Body of pancreas (tissue), 4 donors: ENCODE measurements around the gene SNAPIN. TPM values are rescaled to one million over a fixed set of nuclear protein-coding genes. Genes with fewer than 3 reads are reported as not detected.

Experiments used
- ATAC-seq: fragments of 150-250 bp; one replicate; pipeline ENCODE4 v1.9.1; 2016
- DNase-seq, 4 donors: peaks; one replicate each; pipeline ENCODE4 v3.0.0-alpha.2; 2019
- H3K27ac ChIP-seq, 4 donors: fragments of 200-600 bp; sonication (generic); 1 replicate in 3 of 4; 2 replicates in 1 of 4; pipeline versions ENCODE4 v1.5.1 to v1.6.1; 2016 to 2019; ENCODE audit warnings: mild to moderate bottlenecking in 1 of 4, mixed read lengths in 1 of 4, moderate library complexity in 1 of 4
- H3K27me3 ChIP-seq, 2 donors: fragments of 200-600 bp; sonication (generic); one replicate each; pipeline ENCODE4 v1.6.0; 2016; ENCODE audit warnings: mild to moderate bottlenecking in 1 of 2
- H3K36me3 ChIP-seq, 2 donors: fragments of 200-600 bp; sonication (generic); replicated peaks in 1 of 2; 2 replicates each; pipeline ENCODE4 v1.5.1; 2016; ENCODE audit warnings: low read depth in 2 of 2; ENCODE audit not compliant: insufficient read depth in 1 of 2
- H3K4me1 ChIP-seq: fragments of 200-600 bp; sonication (generic); one replicate; pipeline ENCODE4 v1.6.0; 2016
- H3K4me3 ChIP-seq, 2 donors: fragments of 200-600 bp; sonication (generic); 1 replicate in 1 of 2; 2 replicates in 1 of 2; pipeline ENCODE4 v1.5.1; 2016 to 2019
- H3K9me3 ChIP-seq, 3 donors: fragments of 200-600 bp; sonication (generic); 1 replicate in 2 of 3; 2 replicates in 1 of 3; pipeline ENCODE4 v1.5.1; 2016
- POLR2A ChIP-seq, 3 donors: fragments of 450-650 bp; IDR thresholded peaks; one replicate each; pipeline ENCODE4 v1.6.1; 2016; ENCODE audit warnings: antibody characterized with exemption in 3 of 3, mild to moderate bottlenecking in 2 of 3
- WGBS, 2 donors: methylation state at CpG; one replicate each; pipeline ENCODE4 v1.1.5; 2017; 5-methylcytosine and 5-hydroxymethylcytosine counted together
- intact Hi-C: fragments of 100-400 bp; cut with DNase I; formaldehyde crosslinking; loops from one replicate; pipeline ENCODE4 v1.15.1; 2023
- total RNA-seq, 2 donors: library from RNA; depleted of rRNA; stranded (reverse); fragments of >200 nt; gene quantifications; one replicate each; pipeline ENCODE4 v1.1.0, GENCODE V29; 2016
- TF ChIP-seq, protein P1 (sequence below), 7 experiments: fragments of 450-650 bp in 4 of 7; fragments of 200-600 bp in 3 of 7; sonication (generic) in 3 of 7; IDR thresholded peaks; one replicate each; pipeline ENCODE4 v1.5.1; 2016 to 2019; ENCODE audit warnings: antibody characterized with exemption in 7 of 7

The SNAPIN gene
- total RNA-seq, 2 donors from 2014 or later = 21.8 to 23.7 TPM

DNA sequence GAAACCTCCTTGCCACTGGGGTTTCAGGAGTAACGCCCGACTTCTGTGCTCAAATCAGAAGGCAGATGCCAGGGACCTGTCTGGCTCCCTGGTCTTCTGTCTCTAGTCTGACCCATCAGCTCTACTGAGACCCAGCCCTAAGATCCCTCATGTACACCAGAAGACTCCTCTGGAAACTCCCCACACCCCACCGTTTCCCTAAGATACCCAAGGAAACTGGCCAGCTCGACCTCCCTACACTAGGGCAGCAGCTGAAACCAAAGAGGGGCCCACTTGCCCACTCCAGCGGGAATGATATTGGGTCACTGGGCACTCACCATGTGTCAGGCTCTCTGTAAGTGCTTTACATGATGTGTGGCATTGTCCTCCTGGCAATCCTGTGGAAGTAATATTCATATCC is 45.1 kb upstream of the SNAPIN start:
- no peak for ATAC-seq
- TF ChIP-seq, protein P1, sequence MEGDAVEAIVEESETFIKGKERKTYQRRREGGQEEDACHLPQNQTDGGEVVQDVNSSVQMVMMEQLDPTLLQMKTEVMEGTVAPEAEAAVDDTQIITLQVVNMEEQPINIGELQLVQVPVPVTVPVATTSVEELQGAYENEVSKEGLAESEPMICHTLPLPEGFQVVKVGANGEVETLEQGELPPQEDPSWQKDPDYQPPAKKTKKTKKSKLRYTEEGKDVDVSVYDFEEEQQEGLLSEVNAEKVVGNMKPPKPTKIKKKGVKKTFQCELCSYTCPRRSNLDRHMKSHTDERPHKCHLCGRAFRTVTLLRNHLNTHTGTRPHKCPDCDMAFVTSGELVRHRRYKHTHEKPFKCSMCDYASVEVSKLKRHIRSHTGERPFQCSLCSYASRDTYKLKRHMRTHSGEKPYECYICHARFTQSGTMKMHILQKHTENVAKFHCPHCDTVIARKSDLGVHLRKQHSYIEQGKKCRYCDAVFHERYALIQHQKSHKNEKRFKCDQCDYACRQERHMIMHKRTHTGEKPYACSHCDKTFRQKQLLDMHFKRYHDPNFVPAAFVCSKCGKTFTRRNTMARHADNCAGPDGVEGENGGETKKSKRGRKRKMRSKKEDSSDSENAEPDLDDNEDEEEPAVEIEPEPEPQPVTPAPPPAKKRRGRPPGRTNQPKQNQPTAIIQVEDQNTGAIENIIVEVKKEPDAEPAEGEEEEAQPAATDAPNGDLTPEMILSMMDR (IDR thresholded peaks at IDR 0.05) = no peak
- no peak for TF ChIP-seq POLR2A (IDR thresholded peaks at IDR 0.05)
- H3K27me3 ChIP-seq = no peaks in the 10 kb centered on the region
- H3K36me3 ChIP-seq = no peaks in the 10 kb centered on the region
- intact Hi-C loops = loop anchor here (5.0 kb wide), 1 partner anchor 36 kb away; no protein-coding TSS in a partner anchor
- peak overlapping the region; percentile 67 to 89 (median 85) for H3K27ac ChIP-seq
- no peak overlapping the region for H3K4me3 ChIP-seq
- no peak for DNase-seq
- H3K9me3 ChIP-seq = no peaks in the 10 kb centered on the region
- H3K4me1 ChIP-seq = peaks cover 61% of the 10 kb centered on the region
- 65 to 72% methylated on average over 4 to 5 of the region's 5 CpGs for WGBS, 2 donors

DNA sequence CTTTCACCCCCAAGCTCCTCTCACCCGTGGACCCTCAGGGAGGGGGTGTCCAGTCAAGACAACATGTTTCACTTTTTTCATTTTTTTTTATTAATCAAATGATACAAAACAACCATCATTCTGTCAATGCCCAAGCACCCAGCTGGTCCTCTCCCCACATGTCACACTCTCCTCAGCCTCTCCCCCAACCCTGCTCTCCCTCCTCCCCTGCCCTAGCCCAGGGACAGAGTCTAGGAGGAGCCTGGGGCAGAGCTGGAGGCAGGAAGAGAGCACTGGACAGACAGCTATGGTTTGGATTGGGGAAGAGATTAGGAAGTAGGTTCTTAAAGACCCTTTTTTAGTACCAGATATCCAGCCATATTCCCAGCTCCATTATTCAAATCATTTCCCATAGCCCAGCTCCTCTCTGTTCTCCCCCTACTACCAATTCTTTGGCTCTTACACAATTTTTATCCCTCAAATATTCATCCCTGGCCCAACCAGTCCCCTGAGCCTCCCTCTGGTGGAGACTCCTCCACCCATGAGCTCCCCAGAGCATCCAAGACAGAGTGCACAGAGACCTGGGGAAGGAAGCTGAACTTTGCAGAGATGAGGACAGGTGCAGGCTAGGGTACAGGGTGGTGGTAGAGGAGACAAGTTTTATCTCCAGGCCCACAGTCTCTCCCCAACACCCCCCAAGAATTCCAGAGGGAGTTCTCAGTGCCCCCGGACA is 44.2 kb upstream of the SNAPIN start:
- WGBS, 2 donors = 78 to 80% methylated on average over 2 of the region's 2 CpGs

GRCh38 chr1:153614906-153615305 is 43.6 kb upstream of the SNAPIN start:
- DNase-seq = no peak
- H3K4me3 ChIP-seq = no peak overlapping the region
- WGBS, 2 donors = 90 to 91% methylated on average over 4 to 7 of the region's 7 CpGs
- no peaks in the 10 kb centered on the region for H3K9me3 ChIP-seq
- H3K27me3 ChIP-seq = no peaks in the 10 kb centered on the region
- no peaks in the 10 kb centered on the region for H3K36me3 ChIP-seq
- H3K4me1 ChIP-seq = peaks cover 47% of the 10 kb centered on the region
- intact Hi-C loops = loop anchor here (5.0 kb wide), 1 partner anchor 38 kb away; no protein-coding TSS in a partner anchor
- no peak for ATAC-seq
- TF ChIP-seq POLR2A (IDR thresholded peaks at IDR 0.05) = no peak
- TF ChIP-seq, protein P1 (IDR thresholded peaks at IDR 0.05) = no peak
- H3K27ac ChIP-seq = no peak overlapping the region

More for the DNA sequence above, 44.2 kb upstream of the SNAPIN start:
- Histone ChIP-seq H3K27ac (no peak overlapping the region), H3K4me3 (no peak overlapping the region), H3K36me3 (no peaks in the 10 kb centered on the region), H3K4me1 (peaks cover 51% of the 10 kb centered on the region), H3K9me3 (no peaks in the 10 kb centered on the region), H3K27me3 (no peaks in the 10 kb centered on the region)
- intact Hi-C loops = loop anchor here (5.0 kb wide), 1 partner anchor 37 kb away; no protein-coding TSS in a partner anchor
- DNase-seq (no peak), ATAC-seq (no peak)
- TF ChIP-seq, protein P1 (IDR thresholded peaks at IDR 0.05) = no peak
- TF ChIP-seq POLR2A (IDR thresholded peaks at IDR 0.05) = no peak

DNA sequence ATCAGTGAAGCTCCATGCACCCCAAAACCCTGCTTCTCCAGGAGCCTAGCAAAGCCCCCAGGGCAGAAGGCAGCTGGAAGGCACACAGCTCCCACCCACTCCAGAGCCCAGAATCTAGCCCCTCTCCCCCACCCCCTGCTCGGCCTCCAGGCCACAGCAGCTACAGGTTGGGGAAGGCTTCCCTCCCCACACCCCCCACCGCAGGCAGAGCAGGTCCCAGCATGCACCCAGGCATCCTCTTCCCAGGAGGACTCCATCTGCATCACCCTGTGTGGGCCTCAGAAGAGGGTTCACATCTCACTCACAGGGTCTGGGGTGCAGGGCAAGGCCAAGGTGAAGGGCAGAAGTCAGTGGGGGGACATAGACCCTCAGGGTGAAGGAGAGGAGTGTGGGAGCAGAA is 43.1 kb upstream of the SNAPIN start:
- Histone ChIP-seq H3K4me1 (peaks cover 42% of the 10 kb centered on the region), H3K4me3 (no peak overlapping the region), H3K9me3 (no peaks in the 10 kb centered on the region), H3K36me3 (no peaks in the 10 kb centered on the region), H3K27ac (peak overlapping the region in 3 of 4 donors; percentile 64 to 70 (median 70)), H3K27me3 (no peaks in the 10 kb centered on the region)
- intact Hi-C loops = no loop called here
- DNase-seq (no peak), ATAC-seq (no peak)
- TF ChIP-seq, protein P1 (IDR thresholded peaks at IDR 0.05) = no peak
- TF ChIP-seq POLR2A (IDR thresholded peaks at IDR 0.05) = no peak
- 80 to 95% methylated on average over 1 to 2 of the region's 2 CpGs for WGBS, 2 donors
